HEK293T (cell line): ENCODE results near the gene E4F1.

Source experiments
- CTCF ChIA-PET: fragments of 350-600 bp; formaldehyde crosslinking; extraction: SDS; loops from one replicate; lab custom pipeline; 2021; ENCODE audit warnings: antibody characterized with exemption, inconsistent platforms; lab: Yijun Ruan, JAX
- POLR2A ChIA-PET: fragments of 350-600 bp; formaldehyde crosslinking; extraction: SDS; loops from one replicate; lab custom pipeline; 2020; ENCODE audit warnings: antibody characterized with exemption, inconsistent platforms; lab: Yijun Ruan, JAX
- DNase-seq: peaks from one replicate; pipeline ENCODE4 v3.0.0; 2012; ENCODE audit warnings: mixed read lengths; ENCODE audit errors: extremely low spot score
- ARNT ChIP-seq: fragments of 450-650 bp; IDR thresholded peaks from 2 replicates; pipeline ENCODE4 v1.6.1; 2017; ENCODE audit warnings: mild to moderate bottlenecking
- BHLHE40 ChIP-seq: fragments of 450-650 bp; IDR thresholded peaks from 2 replicates; pipeline ENCODE4 v1.6.1; 2016; ENCODE audit warnings: mild to moderate bottlenecking, moderate library complexity, borderline replicate concordance
- CTBP1 ChIP-seq: fragments of 450-650 bp; IDR thresholded peaks from 2 replicates; pipeline ENCODE4 v1.6.1; 2016; ENCODE audit warnings: borderline replicate concordance
- ELF4 ChIP-seq: fragments of 450-650 bp; IDR thresholded peaks from 2 replicates; pipeline ENCODE4 v1.6.1; 2017; ENCODE audit warnings: antibody characterized with exemption
- FOXA1 ChIP-seq: fragments of 450-650 bp; IDR thresholded peaks from 2 replicates; pipeline ENCODE4 v1.6.1; 2016; ENCODE audit warnings: mild to moderate bottlenecking
- FOXK2 ChIP-seq: fragments of 450-650 bp; IDR thresholded peaks from 2 replicates; pipeline ENCODE4 v1.6.1; 2016; ENCODE audit warnings: mild to moderate bottlenecking
- FOXM1 ChIP-seq: fragments of 450-650 bp; IDR thresholded peaks from 2 replicates; pipeline ENCODE4 v1.6.1; 2017; ENCODE audit warnings: mild to moderate bottlenecking, borderline replicate concordance
- HDGF ChIP-seq: fragments of 450-650 bp; IDR thresholded peaks from 2 replicates; pipeline ENCODE4 v1.6.1; 2017; ENCODE audit warnings: antibody characterized with exemption, borderline replicate concordance
- L3MBTL2 ChIP-seq: fragments of 450-650 bp; conservative IDR thresholded peaks from 2 replicates; pipeline ENCODE4 v1.6.1; 2016; ENCODE audit warnings: mild to moderate bottlenecking
- LEF1 ChIP-seq: fragments of 450-650 bp; IDR thresholded peaks from 2 replicates; pipeline ENCODE4 v1.6.1; 2017; ENCODE audit warnings: mild to moderate bottlenecking, borderline replicate concordance
- NFRKB ChIP-seq: fragments of 450-650 bp; IDR thresholded peaks from 2 replicates; pipeline ENCODE4 v1.6.1; 2016; ENCODE audit warnings: mild to moderate bottlenecking, moderate library complexity
- PKNOX1 ChIP-seq: fragments of 450-650 bp; IDR thresholded peaks from 2 replicates; pipeline ENCODE4 v1.6.1; 2016
- SP1 ChIP-seq: fragments of 450-650 bp; IDR thresholded peaks from 2 replicates; pipeline ENCODE4 v1.6.1; 2017
- SUZ12 ChIP-seq: fragments of 450-650 bp; IDR thresholded peaks from 2 replicates; pipeline ENCODE4 v1.6.1; 2016; ENCODE audit warnings: mild to moderate bottlenecking
- TARDBP ChIP-seq: fragments of 450-650 bp; IDR thresholded peaks from 2 replicates; pipeline ENCODE4 v1.6.1; 2016
- ZNF384 ChIP-seq: fragments of 450-650 bp; IDR thresholded peaks from 2 replicates; pipeline ENCODE4 v1.6.1; 2016

E4F1 gene

DNA sequence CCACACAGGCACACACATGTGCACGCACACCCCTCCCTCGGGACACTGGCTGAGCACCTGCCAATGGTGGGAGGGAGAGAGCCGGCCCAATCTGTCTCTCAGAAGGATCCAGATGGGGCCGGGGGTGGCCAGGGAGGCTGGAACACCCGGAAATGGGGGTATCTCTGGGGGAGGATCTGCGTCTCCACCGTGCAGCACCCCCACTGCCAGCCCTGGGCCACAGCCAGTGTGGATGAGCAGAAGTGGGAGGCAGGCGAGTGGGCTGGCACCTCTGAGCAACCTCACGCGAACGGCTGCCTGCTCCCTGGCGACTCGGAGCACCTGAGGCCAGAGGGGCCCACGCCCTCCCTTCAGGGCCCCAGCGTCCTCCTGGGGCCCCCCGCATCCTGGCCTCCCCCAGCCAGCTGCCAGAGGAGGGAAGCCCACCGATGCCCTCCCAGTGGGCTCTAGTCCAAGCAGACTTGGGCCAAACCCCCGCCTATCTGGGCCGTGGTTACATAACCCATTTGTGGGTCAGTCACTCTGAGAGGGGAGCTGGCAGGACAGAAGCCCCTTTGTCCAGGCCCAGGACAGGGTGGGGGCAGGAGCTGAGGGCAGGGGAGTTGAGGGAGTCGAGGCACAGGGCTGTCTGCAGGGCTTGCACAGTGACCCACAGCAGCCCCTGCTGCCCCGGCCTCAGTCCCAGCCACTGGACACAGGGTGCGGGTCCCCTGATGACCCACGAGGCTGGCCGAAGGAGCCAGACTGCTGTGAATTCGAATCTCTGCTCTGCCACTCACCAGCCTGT lies 32.5 kb upstream of the E4F1 start:
- ChIA-PET POLR2A (interaction anchor here (3.2 kb wide), 1 partner anchor 36 kb away, joined by 17 read pairs; the partner anchor contains the start of gene TRAF7), CTCF (no interaction called here)
- no peak for TF ChIP-seq NFRKB
- no peak for DNase-seq

- TF ChIP-seq ARNT = no peak
- ChIA-PET CTCF (no interaction called here), POLR2A (interaction anchor here (3.2 kb wide), 1 partner anchor 36 kb away, joined by 17 read pairs; the partner anchor contains the start of gene TRAF7)
- DNase-seq = no peak
Measured at GRCh38 chr16:2191446-2191706, 32.0 kb upstream of the E4F1 start.

- CTCF ChIA-PET = interaction anchor here (0.8 to 1.4 kb wide), 3 partner anchors 27 to 58 kb away, joined by 3 to 8 read pairs (median 3); partner anchors contain the start of gene ECI1
- POLR2A ChIA-PET = interaction anchor here (1.1 to 3.3 kb wide), 6 partner anchors 9 to 57 kb away, joined by 3 to 27 read pairs (median 14); partner anchors contain the start of genes ECI1, MLST8, PGP and TRAF7
- TF ChIP-seq CTBP1 (no peak), ELF4 (no peak), PKNOX1 (peak; percentile 38; the same call in 1 of the 2 replicates), LEF1 (no peak)
- peak; percentile 18 for DNase-seq
Measured at GRCh38 chr16:2194166-2194834, 29.1 kb upstream of the E4F1 start.

DNA sequence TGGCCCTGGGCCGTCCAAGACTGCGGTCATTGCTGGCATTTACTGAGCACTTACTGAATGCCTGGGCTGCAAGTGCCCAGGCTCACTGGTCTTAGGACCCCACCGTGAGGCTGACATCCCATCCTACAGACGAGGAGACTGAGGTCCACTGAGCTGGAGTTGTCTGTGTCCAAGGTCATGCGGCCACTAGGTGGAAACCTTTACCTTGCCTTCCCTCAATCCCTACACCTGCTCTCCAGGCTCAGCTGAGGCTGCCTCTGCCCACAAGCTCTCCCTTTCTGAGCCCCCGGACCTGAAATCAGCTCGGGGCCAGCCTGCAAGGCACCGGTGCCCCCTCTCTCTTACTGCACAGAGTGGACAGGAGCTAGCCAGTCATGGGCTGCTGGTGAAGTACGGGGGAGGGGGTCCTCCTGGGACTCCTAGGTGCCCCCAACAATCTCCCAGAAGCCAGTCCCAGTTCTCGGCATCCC lies 28.5 kb upstream of the E4F1 start:
- DNase-seq = peak; percentile 55
- TF ChIP-seq SP1 (no peak), TARDBP (no peak)
- POLR2A ChIA-PET = interaction anchor here (1.1 to 3.3 kb wide), 6 partner anchors 8 to 56 kb away, joined by 3 to 27 read pairs (median 14); partner anchors contain the start of genes ECI1, MLST8, PGP and TRAF7
- CTCF ChIA-PET = interaction anchor here (1.3 to 1.4 kb wide), 2 partner anchors 55 to 57 kb away, joined by 3 to 8 read pairs; partner anchors contain the start of gene ECI1

- DNase-seq = no peak
- ChIA-PET CTCF (interaction anchor here (1.3 to 1.4 kb wide), 2 partner anchors 55 to 56 kb away, joined by 3 to 8 read pairs; partner anchors contain the start of gene ECI1), POLR2A (interaction anchor here (1.0 to 3.3 kb wide), 7 partner anchors 8 to 55 kb away, joined by 3 to 27 read pairs (median 12); partner anchors contain the start of genes ECI1, MLST8, PGP and TRAF7)
- no peak for TF ChIP-seq PKNOX1
- no peak for TF ChIP-seq SUZ12
- TF ChIP-seq ARNT = no peak
- no peak for TF ChIP-seq HDGF
- TF ChIP-seq FOXA1 = no peak
- TF ChIP-seq NFRKB = no peak
- TF ChIP-seq SP1 = no peak
- no peak for TF ChIP-seq ZNF384
- TF ChIP-seq FOXM1 = no peak
- no peak for TF ChIP-seq TARDBP
Measured at GRCh38 chr16:2195322-2196161, 27.8 kb upstream of the E4F1 start.

DNA sequence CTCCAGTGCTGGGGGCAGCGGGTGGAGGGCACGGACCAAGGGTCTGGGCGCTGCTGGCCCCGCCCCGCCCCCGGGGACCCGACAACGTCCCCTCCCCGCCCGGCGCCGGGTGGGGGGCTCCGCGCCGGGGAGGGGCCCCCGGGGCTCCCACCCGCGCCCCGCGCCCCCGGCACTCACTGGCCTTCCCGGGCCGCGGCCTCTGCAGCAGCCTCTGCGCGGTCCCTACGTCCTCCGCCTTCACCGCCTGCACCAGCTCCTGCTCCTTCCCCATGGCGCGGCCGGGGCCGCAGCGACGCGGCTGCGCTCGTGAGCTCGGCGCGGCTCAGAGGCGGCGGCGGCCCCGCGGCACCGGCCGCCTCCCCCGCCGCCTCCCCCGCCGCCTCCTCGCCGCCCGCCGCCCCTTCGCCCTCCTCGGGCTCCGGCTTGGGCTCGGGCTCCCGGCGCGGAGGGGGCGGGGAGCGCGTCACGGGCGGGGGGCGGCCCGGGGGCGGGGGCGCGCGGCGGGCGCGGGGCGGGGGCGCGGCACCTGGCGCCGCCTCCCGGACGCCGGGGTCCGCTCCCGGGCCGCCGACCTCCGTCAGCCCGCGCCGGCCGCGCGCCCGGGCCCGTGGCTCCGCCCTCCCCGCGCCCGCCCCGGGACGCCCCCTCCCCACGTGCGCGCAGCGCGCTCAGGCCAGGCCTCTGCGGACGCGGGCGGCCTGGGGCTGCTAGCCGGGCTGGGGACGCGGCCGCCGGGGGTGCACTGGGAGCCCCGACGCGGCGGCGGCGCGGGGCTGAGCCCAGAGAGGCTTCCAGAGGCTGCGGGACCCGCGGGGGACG lies 27.0 kb upstream of the E4F1 start, which contains the start of gene CASKIN1:
CASKIN1 (minus strand) TSS at position 444 of the 819 bp plus-strand sequence; CDS start at position 271, 173 bp downstream.
- ChIA-PET CTCF (no interaction called here), POLR2A (interaction anchor here (0.6 to 3.3 kb wide), 4 partner anchors 9 to 55 kb away, joined by 3 to 27 read pairs (median 8); partner anchors contain the start of genes ECI1 and MLST8)
- DNase-seq = peak; percentile 50
- no peak for TF ChIP-seq PKNOX1
- no peak for TF ChIP-seq L3MBTL2
- no peak for TF ChIP-seq ARNT
- TF ChIP-seq SP1 = no peak
- TF ChIP-seq SUZ12 = no peak
- no peak for TF ChIP-seq NFRKB
- no peak for TF ChIP-seq BHLHE40
- TF ChIP-seq FOXA1 = no peak
- no peak for TF ChIP-seq FOXK2
- TF ChIP-seq TARDBP = no peak
- TF ChIP-seq LEF1 = no peak
- no peak for TF ChIP-seq ZNF384
- no peak for TF ChIP-seq CTBP1
- TF ChIP-seq HDGF = no peak
- no peak for TF ChIP-seq FOXM1
